IPS-20b (cell line): Measurements from ENCODE around the gene DLGAP5.

ENCODE experiments used
- H3K27ac ChIP-seq: one replicate; pipeline ENCODE4 v1.5.1; 2013; ENCODE audit warnings: low read length
- H3K27me3 ChIP-seq: 2 replicates; pipeline ENCODE4 v1.6.1; 2013; ENCODE audit warnings: mild to moderate bottlenecking, low read length, inconsistent platforms; ENCODE audit not compliant: insufficient read depth
- H3K36me3 ChIP-seq: 2 replicates; pipeline ENCODE4 v1.6.1; 2013; ENCODE audit warnings: low read depth, mild to moderate bottlenecking, inconsistent platforms, low read length, moderate library complexity; ENCODE audit not compliant: insufficient read depth
- H3K4me1 ChIP-seq: 2 replicates; pipeline ENCODE4 v1.6.1; 2013; ENCODE audit warnings: mild to moderate bottlenecking, control low read depth, inconsistent platforms, low read length, moderate library complexity; ENCODE audit not compliant: insufficient read depth
- H3K4me3 ChIP-seq: 2 replicates; pipeline ENCODE4 v1.5.1; 2013; ENCODE audit warnings: mild to moderate bottlenecking, low read length, inconsistent platforms
- H3K9ac ChIP-seq: 2 replicates; pipeline ENCODE4 v1.6.1; 2013; ENCODE audit warnings: low read depth, mild to moderate bottlenecking, inconsistent platforms, low read length, moderate library complexity
- H3K9me3 ChIP-seq: 2 replicates; pipeline ENCODE4 v1.6.1; 2013; ENCODE audit warnings: mild to moderate bottlenecking, low read depth, low read length, inconsistent platforms; ENCODE audit not compliant: insufficient read depth

The DLGAP5 gene

DNA sequence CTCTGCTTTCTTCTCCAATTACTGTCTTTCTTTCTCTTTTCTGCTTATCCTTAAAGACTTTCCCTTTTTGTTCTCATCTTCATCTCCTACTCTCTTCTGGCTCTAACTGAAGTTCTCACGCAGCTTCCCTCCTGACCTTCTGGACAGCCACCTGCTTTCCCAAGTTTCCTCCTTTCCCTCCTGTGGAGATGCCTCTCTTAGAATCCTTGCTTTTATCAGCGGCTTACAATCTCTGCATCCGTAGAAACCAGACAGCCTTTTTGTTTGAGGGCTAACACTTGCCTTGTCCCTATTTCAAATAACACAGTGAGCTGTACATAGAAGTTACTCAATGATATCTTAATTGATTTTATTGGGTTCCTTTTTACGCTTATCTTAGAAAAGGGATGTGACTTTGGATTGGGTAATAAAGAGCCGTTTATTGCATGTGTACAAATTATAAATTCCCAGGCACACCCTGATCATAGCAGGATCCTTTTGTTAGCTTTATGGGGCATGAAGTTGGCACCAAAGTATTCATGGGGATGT is 64.4 kb downstream of the DLGAP5 start:
- H3K4me1 ChIP-seq = no peaks in the 10 kb centered on the region
- H3K9ac ChIP-seq = no peak overlapping the region
- no peaks in the 10 kb centered on the region for H3K9me3 ChIP-seq
- no peaks in the 10 kb centered on the region for H3K36me3 ChIP-seq
- no peak overlapping the region for H3K4me3 ChIP-seq
- no peak overlapping the region for H3K27ac ChIP-seq
- H3K27me3 ChIP-seq = peaks cover 61% of the 10 kb centered on the region

DNA sequence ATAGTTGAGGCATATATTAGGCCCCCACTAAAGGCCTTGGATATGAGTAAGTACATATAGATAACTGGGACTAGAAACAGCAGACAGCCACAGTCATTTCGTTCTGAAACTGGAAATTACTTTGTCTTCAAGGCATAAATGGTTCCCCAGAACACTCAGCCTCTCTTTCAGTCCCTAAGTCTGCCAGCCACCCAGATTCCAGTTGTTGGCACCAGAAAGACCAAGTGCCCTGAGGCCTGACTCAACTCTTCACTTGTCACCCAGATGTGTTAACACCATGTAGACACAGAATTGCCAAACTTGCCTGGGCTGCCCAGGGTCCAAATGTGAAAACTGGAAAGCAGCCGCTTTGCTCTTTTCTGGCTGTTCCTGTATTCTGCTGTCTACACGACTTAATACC is 65.4 kb downstream of the DLGAP5 start:
- Histone ChIP-seq H3K9ac (no peak overlapping the region), H3K36me3 (no peaks in the 10 kb centered on the region), H3K4me3 (no peak overlapping the region), H3K9me3 (no peaks in the 10 kb centered on the region), H3K4me1 (no peaks in the 10 kb centered on the region), H3K27me3 (peaks cover 52% of the 10 kb centered on the region), H3K27ac (no peak overlapping the region)

DNA sequence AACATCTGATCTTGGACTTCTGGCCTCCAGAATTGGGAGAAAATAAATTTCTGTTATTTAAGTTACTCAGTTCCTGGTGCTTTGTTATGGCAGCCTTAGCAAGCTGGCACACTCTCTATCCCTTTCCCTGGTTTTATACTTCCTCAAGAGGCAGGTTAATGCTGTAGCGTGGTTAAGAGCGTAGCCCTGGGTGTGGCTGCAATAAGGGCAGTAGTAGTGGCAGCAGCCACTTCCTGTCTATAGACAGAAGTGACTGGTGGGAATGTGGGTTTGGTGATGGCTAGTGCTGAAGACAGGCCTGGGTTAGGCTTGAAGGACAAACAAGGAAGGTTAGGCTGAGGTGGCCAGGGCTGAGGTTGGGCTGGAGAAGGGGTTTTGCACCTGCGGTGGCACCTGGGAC is 66.0 kb downstream of the DLGAP5 start:
- no peaks in the 10 kb centered on the region for H3K4me1 ChIP-seq
- peaks cover 45% of the 10 kb centered on the region for H3K27me3 ChIP-seq
- H3K36me3 ChIP-seq = no peaks in the 10 kb centered on the region
- no peaks in the 10 kb centered on the region for H3K9me3 ChIP-seq
- no peak overlapping the region for H3K27ac ChIP-seq
- H3K9ac ChIP-seq = no peak overlapping the region
- H3K4me3 ChIP-seq = no peak overlapping the region

DNA sequence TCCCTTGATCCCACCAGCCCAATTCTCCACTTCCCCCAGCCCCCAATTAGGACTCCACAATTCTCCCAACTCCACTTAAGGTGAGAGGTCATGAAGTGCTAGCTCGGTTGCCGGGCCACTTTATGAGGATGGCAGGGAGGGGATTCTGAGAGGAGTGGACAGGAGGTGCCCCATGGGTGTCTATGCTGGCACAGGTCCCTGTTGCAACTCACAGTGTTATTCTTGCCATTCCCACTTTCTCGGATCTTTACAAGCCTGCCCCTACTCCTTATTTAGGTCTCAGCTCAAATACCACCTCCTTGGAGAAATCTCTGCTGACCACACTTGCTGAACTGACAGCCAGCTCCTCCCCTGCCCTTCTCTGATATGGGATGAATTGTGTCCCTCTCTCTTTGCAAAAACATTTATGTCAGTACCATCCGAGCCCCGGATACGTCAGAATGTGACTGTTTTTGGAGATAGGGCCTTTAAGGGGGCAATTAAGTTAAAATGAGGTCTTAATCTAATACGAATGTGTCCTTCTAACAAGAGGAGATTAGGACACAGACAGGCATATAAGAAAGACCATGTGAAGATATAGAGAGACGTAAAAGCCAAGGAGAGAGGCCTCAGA is 66.5 kb downstream of the DLGAP5 start:
- Histone ChIP-seq H3K27me3 (peaks cover 40% of the 10 kb centered on the region), H3K4me1 (no peaks in the 10 kb centered on the region), H3K9me3 (no peaks in the 10 kb centered on the region), H3K9ac (no peak overlapping the region), H3K4me3 (no peak overlapping the region), H3K27ac (no peak overlapping the region), H3K36me3 (no peaks in the 10 kb centered on the region)

DNA sequence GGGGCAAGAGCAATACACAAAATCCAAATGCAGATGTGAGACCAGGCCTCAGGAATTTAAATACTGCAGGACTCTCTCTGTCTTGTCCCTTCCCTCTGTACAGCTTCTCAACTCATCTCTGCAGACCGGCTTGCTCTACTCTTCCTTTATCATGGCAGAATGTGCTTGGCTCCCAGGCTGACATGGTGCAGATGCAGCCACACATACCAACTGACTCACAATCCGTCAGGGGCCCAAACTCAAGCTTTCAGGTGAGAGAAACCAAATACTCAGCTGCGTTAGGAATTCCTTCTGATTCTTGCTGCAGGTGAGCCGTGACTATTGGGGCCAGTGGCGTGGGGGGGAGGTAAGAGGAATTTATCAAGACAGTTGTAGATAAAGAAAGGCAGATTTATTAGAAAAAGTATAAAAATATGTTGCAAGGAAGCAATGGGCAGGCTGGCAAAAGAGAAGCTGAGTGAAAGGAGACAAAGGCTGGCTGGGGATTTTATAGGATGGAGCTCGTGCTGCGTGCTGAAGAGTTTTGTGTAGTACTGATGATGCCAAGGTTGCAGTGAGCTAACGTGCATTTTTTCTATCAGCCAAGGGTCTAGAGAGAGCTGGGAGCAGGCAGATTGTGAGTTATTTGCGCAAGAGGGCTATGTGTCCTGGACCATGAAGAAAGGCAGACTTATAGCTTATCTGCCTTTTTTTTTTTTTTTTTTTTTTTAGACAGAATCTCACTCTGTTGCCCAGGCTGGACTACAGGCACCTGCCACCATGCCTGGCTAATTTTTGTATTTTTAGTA is 67.3 kb downstream of the DLGAP5 start:
- H3K27me3 ChIP-seq = peaks cover 32% of the 10 kb centered on the region
- H3K9me3 ChIP-seq = no peaks in the 10 kb centered on the region
- no peaks in the 10 kb centered on the region for H3K4me1 ChIP-seq
- no peak overlapping the region for H3K27ac ChIP-seq
- H3K4me3 ChIP-seq = no peak overlapping the region
- no peaks in the 10 kb centered on the region for H3K36me3 ChIP-seq
- H3K9ac ChIP-seq = no peak overlapping the region

DNA sequence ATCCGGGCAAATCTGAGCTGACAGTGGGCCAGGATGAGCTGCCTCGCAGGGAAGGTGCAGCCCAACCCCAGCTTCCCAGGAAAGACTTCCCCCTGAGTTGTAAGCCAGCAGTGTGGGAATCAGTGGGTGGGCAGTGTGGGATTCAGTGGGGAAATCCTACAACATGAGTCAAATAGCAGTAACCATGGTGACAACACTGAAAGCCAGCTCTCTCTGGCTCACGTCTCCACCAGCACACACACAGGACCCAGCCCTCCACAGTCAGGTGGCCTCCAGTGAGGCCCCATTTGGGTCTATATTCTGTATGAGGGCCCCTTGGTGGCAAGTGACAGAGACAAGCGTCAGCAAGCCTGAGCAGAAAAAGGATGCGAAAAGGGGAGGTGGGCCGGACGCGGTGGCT is 68.3 kb downstream of the DLGAP5 start:
- no peak overlapping the region for H3K27ac ChIP-seq
- no peak overlapping the region for H3K9ac ChIP-seq
- peaks cover 23% of the 10 kb centered on the region for H3K27me3 ChIP-seq
- H3K4me3 ChIP-seq = no peak overlapping the region
- no peaks in the 10 kb centered on the region for H3K36me3 ChIP-seq
- no peaks in the 10 kb centered on the region for H3K9me3 ChIP-seq
- no peaks in the 10 kb centered on the region for H3K4me1 ChIP-seq

DNA sequence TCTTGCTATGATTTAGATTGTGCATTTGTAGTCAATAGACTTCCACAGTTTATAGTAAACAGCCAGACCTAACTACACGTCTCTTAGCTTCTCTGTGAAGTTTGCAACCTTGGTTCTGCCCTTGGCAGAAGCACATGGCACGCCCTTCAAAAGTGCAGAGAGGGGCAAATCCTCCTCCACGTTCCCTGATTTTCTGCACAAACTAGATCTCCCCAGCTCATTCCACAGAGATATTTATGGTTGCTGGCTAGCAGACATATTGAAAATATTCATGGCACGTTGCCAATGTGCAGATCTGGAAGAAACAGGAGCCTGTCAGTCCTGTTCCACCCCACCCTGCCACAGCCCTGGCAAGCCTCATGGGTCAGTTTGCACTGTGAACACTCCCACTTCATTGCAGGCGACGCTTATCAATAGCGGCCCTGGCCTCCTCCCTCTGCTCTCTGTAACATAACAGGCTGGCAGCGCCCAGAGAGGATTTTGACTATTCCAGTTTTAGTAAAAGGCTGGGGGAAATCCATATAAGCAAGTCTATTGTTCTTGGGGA is 68.9 kb downstream of the DLGAP5 start:
- H3K27ac ChIP-seq = no peak overlapping the region

DNA sequence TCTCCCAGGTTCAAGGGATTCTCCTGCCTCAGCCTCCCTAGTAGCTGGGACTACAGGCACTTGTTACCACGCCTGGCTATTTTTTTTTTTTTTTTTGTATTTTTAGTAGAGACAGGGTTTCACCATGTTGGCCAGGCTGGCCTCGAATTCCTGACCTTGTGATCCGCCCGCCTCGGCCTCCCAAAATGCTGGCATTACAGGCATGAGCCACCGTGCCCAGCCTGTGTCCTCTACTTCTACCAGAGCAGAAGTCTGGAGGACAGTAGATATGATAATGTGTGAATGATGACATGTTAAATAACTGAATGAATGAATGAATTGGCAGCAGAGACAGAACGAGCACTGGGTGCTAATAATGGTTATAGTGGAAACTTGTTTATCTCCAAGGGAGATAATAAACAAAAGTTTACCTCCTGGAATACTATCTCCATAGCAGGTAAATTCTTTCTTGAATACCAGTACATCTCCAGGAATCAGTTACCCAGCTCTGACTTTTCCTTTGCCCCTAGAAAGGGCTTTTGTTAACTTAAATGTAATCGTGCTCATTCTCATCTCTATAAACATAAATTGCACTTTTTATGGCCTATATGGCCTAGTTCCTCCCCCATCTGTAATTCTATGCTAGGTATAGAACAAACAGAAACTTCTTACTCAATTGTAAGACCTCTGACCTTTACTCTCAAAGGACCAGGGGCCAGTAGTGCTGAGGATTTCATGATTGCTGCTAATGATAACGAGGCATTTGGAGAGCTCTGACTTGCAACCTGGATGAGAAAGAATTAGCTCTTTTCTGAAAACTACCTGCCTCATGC is 69.6 kb downstream of the DLGAP5 start:
- Histone ChIP-seq H3K9ac (no peak overlapping the region), H3K4me1 (no peaks in the 10 kb centered on the region), H3K36me3 (no peaks in the 10 kb centered on the region), H3K4me3 (no peak overlapping the region), H3K9me3 (no peaks in the 10 kb centered on the region), H3K27ac (no peak overlapping the region), H3K27me3 (peaks cover 10% of the 10 kb centered on the region)

More for the DNA sequence above, 68.9 kb downstream of the DLGAP5 start:
- Histone ChIP-seq H3K9me3 (no peaks in the 10 kb centered on the region), H3K36me3 (no peaks in the 10 kb centered on the region), H3K27me3 (peaks cover 17% of the 10 kb centered on the region), H3K4me1 (no peaks in the 10 kb centered on the region), H3K4me3 (no peak overlapping the region), H3K9ac (no peak overlapping the region)

DNA sequence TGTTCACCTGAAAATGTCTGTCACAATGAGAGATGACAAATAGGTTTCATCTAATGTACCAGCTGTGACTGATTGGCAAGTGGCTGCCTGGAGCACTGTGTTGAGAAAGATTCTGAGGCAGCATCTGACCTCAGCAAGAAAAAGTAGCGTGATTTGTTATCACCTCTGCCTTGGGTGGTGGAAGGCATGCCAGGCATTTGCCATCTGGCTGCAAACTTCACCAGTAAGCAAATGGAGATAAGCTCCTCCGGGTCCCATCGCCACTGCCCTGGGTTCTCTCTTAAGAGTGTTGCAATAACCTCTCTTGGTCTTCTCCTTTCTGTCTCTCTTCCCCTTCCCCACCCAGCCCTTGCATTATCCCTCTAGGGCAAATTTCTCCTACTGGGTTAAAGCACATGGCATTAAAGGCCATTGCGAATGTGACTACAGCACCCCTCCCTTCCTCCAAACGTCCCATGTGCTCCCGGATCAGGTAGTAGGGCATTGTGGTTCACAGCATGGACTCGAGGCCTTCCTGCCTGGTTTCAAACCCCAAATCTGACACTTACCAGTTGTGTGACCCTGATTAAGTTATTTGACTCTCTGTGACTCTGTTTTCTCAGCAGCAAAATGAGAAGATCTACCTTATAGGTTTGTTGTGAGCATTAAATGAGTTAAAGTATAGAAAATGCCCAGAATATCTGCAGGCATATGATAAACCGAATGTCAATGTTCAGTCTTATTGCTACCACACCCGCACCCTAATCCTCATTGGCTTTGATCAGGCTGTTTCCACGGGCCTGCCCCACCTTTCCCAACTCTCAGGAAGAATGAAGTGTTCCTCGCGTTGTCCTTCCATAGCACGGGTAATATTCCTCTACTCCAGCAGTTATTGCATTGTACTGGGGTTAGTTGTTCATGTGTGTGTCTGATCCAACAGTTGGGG is 70.6 kb downstream of the DLGAP5 start:
- Histone ChIP-seq H3K27ac (no peak overlapping the region), H3K9me3 (no peaks in the 10 kb centered on the region), H3K4me3 (no peak overlapping the region), H3K36me3 (no peaks in the 10 kb centered on the region), H3K9ac (no peak overlapping the region), H3K27me3 (no peaks in the 10 kb centered on the region), H3K4me1 (no peaks in the 10 kb centered on the region)

DNA sequence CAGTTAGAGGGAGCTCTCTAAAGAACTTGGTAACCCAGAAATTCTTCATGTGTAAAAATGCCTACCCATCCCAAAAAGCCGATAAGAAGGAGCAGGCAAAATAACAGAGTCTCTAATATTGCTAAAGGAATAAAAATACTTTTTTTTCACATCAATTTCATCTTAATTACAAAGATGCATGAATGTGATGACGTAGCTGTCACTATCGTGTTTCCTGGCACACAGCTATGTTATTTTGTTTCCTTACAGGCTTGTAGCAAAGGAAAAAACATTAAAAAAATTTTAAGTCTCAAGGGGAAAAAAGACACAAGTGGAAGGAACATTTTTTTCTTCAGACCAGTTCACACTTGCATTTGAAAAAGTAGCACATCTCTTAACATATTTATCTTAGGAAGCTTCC is 72.6 kb downstream of the DLGAP5 start:
- Histone ChIP-seq H3K4me1 (no peaks in the 10 kb centered on the region), H3K9ac (no peak overlapping the region), H3K27ac (no peak overlapping the region)

More for the DNA sequence above, 72.6 kb downstream of the DLGAP5 start:
- Histone ChIP-seq H3K27me3 (no peaks in the 10 kb centered on the region), H3K36me3 (no peaks in the 10 kb centered on the region), H3K9me3 (no peaks in the 10 kb centered on the region), H3K4me3 (no peak overlapping the region)
